GM19452 (cell line): ENCODE results near the gene GTF2F2.

Experiments used
- ATAC-seq: cut with Tn5 transposase; IDR thresholded peaks from one replicate; pipeline ENCODE4 v1.9.1; 2021; ENCODE audit not compliant: unreplicated experiment

GTF2F2 gene

GRCh38 chr13:45332036-45332830 is 211.9 kb downstream of the GTF2F2 start:
- no peak for ATAC-seq

DNA sequence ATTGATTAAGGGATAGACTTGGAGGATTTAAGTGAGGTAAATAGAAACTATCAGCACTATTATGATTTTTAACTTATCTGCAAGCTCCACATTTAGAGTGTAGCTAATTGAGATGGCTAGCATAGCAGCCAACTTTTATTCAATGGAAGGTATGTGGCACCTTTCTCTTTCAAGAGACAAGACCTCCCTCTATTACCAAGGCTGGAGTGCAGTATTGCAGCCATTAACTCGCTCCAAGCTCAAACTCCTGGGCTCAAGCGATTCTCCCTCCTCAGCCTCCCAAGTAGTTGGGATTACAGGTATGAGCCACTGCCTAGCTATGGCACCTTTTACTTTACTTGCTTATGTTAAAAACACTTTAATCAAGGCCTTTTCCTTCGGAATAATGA is 212.5 kb downstream of the GTF2F2 start:
- no peak for ATAC-seq

DNA sequence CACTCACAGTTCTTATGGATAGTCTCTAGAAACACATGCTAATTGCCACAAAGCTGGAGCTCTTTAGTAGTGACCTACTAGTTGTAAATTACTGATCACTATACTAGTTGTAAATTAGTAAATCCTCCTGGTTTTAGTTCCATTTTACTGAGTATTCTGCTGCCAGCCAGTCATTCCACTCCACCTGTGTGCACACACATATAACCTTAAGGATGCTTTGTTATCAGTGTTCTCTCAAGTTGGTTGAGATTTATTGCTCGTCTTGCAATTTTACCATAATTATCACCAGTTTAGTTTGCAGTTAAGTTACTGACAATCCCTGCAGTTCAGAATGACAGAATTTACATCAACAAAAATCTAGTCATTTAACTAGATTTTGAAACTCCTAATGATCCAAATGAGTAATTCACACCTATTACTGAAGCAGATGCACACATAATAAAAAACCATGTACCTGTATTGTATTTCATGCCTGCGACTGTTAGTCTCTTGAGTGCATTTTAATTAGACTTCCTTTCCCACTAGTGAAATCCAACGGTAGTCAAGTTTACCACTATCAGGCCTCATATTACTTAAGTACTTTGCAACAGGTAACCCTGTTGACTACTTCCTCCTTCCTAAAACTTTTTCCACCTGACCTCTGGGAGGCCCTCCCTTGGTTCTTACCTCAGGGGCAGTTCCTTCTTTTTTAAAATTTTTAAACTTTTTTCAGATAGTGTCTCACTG is 213.1 kb downstream of the GTF2F2 start:
- ATAC-seq = no peak
